NCI-H524 (cell line): Measurements from ENCODE around the gene GNG13.
"Not testable (repeated sequence)": the region's sequence is repeated elsewhere in the genome, so short reads cannot be mapped to it uniquely, and the experiment has no call there.

ENCODE experiments used
- DNase-seq, 2 experiments: peaks; one replicate each; lab custom pipeline; 2025; lab: John Stamatoyannopoulos, UW

Gene GNG13

GRCh38 chr16:776824-777223 is 23.7 kb downstream of the GNG13 start:
- DNase-seq: no peak

GRCh38 chr16:776298-776697 is 24.2 kb downstream of the GNG13 start:
- DNase-seq: not testable (repeated sequence)

- DNase-seq: no peak
Observed at GRCh38 chr16:775236-775796, 25.2 kb downstream of the GNG13 start.

GRCh38 chr16:774086-775001 is 26.2 kb downstream of the GNG13 start:
- DNase-seq: no peak

- DNase-seq: no peak
Observed at GRCh38 chr16:772959-773358, 27.6 kb downstream of the GNG13 start.

- DNase-seq: no peak
Observed at GRCh38 chr16:770411-770810, 30.1 kb downstream of the GNG13 start.

GRCh38 chr16:769934-770333 is 30.6 kb downstream of the GNG13 start:
- no peak for DNase-seq

- no peak for DNase-seq
Observed at GRCh38 chr16:769184-769784, 31.2 kb downstream of the GNG13 start.

GRCh38 chr16:768428-768827 is 32.1 kb downstream of the GNG13 start:
- DNase-seq: no peak

- DNase-seq: no peak
Observed at GRCh38 chr16:767743-768235, 32.7 kb downstream of the GNG13 start.

- no peak for DNase-seq
Observed at GRCh38 chr16:766820-767640, 33.5 kb downstream of the GNG13 start.

- DNase-seq: no peak
Observed at GRCh38 chr16:766008-766819, 34.3 kb downstream of the GNG13 start.

GRCh38 chr16:765488-765865 is 35.1 kb downstream of the GNG13 start:
- no peak for DNase-seq

- no peak for DNase-seq
Observed at GRCh38 chr16:764848-765487, 35.6 kb downstream of the GNG13 start.

- no peak for DNase-seq
Observed at GRCh38 chr16:764184-764750, 36.3 kb downstream of the GNG13 start.

- DNase-seq: no peak
Observed at GRCh38 chr16:763369-764183, 37.0 kb downstream of the GNG13 start.

- no peak for DNase-seq
Observed at GRCh38 chr16:762595-763268, 37.8 kb downstream of the GNG13 start.

- no peak for DNase-seq
Observed at GRCh38 chr16:761625-762513, 38.7 kb downstream of the GNG13 start.
